Measurements from ENCODE around the gene ITGA11. TPM values are rescaled to one million over a fixed set of nuclear protein-coding genes. Genes with fewer than 3 reads are reported as not detected.

Gene ITGA11
- total RNA-seq, 4 donors from 2014 or later, result 3.3 to 15.8 (median 8.6) TPM

DNA sequence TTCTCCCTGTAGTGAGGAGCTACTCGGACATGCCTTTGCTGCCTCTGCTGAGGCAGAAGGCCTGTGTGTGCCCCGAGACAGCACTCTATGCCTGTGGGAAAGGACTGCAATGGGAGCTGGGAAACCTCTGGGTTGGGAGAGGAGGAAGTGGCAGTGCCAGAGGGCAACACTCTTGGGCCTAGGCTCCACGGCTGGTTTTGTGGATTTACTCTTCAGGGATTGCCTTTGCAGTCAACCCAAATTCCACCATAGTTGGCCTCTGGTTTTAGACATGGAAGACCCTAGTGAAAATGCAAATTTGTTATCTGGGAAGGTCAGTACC, 46.8 kb downstream of the ITGA11 start:
- H3K27me3 ChIP-seq, result peaks cover 0 to 35% (median 0%) of the 10 kb centered on the region in 4 donors
- H3K4me3 ChIP-seq, result no peak overlapping the region
- intact Hi-C loops (cut with DNase I), result no loop called here
- no peak for DNase-seq (ENCODE audit: extremely low spot score)
- no peaks in the 10 kb centered on the region for H3K9me3 ChIP-seq
- peak overlapping the region in 3 of 4 donors; percentile 27 to 36 (median 31) for H3K27ac ChIP-seq (replicated peaks in 1 of 4)
- WGBS, result 90% methylated on average over 3 of the region's 3 CpGs
- TF ChIP-seq EP300 (IDR thresholded peaks at IDR 0.05) (no peak), CTCF (IDR thresholded peaks at IDR 0.05) (no peak), POLR2AphosphoS5 (IDR thresholded peaks at IDR 0.05) (no peak), POLR2A (IDR thresholded peaks at IDR 0.05; ENCODE audit: low read depth) (no peak)
- peaks cover 0 to 14% (median 4%) of the 10 kb centered on the region in 4 donors for H3K4me1 ChIP-seq
- H3K36me3 ChIP-seq, result no peaks in the 10 kb centered on the region

DNA sequence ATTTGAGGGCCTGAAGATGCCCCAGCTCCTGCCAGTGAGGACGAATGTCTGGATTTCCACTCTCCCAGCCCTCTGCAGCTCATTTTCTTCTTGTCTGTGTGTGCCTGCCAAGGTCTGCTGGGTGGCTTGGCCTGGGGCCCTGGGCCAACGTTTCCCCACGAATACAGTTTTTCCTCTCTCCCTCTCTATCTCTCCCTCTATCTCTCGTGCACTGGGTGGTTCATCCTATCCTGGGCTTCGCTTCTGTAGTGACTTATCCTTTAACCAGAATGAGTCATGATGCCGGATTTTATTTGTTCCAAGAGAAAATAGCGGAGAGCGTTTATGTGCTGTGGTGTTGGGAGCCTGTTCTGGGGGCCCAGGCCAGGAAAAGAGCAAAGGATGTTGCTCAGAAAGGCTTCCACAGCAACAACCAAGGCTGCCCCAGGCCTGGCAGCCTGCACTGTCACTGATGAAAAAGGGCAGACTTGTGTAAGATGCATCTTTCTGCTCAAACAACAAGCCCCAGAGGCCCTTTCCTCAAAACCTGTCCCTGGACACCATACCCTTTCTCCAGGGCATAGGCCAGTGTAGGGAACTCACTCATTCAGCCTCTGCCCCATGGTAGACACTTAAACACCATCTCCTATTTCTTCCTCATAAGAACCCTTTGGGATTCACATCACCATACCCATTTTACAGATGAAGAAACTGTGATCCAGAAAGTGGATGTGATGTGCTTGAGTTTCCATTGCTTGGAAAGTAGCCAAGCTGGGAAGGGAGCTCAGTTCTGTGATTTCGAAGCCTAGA, 47.3 kb downstream of the ITGA11 start:
- intact Hi-C loops (cut with DNase I), result no loop called here
- Histone ChIP-seq H3K27me3 (peaks cover 0 to 30% (median 0%) of the 10 kb centered on the region in 4 donors), H3K27ac (replicated peaks in 1 of 4) (peak overlapping the region in 3 of 4 donors; percentile 27 to 36 (median 31)), H3K36me3 (no peaks in the 10 kb centered on the region), H3K4me3 (no peak overlapping the region), H3K9me3 (no peaks in the 10 kb centered on the region), H3K4me1 (peaks cover 0 to 14% (median 5%) of the 10 kb centered on the region in 4 donors)
- DNase-seq (ENCODE audit: extremely low spot score), result peak; percentile 91
- TF ChIP-seq POLR2A (IDR thresholded peaks at IDR 0.05; ENCODE audit: low read depth), result no peak
- no peak for TF ChIP-seq POLR2AphosphoS5 (IDR thresholded peaks at IDR 0.05)
- no peak for TF ChIP-seq CTCF (IDR thresholded peaks at IDR 0.05)
- no peak for TF ChIP-seq EP300 (IDR thresholded peaks at IDR 0.05)
- WGBS, result 61% methylated on average over 9 of the region's 9 CpGs

DNA sequence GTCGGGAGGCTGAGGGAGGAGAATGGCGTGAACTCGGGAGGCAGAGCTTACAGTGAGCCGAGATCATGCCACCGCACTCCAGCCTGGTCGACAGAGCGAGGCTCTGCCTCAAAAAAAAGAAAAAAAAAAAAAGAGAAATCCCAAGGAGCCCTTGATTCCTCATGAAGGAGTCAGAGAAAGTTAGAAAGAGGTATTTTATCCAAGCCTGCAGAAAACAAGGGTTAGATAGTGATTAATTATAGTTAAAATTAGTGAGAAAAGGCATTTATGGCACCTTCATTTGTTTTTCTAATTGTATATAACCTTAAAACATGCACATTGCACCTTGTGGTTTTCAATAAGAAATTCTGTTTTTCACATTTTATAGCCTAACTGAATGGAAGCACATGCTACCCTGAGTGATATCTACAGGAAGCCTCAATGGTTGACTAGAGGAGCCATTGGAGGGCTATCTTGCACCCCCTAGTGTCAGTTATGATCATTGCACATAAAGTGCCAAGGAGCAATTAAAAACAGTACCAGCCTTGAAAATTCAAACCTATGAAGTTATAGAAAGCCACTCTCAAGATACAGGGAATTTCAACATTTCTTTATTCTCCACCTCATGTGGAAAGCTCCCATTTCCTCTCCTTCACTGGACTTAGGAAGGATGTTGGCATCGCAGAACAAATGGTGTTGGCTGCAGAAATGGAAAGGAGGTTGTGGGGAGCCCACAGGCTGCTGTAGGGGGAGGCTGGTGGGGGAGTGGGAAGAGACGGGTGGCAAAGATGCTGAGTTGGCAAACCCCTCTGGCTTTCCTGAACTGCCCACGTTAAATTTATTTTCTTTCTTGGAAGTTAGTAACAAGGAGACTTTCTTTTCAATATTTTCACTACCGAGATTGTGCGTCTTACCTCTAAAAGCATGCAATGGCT, 48.5 kb downstream of the ITGA11 start:
- no peaks in the 10 kb centered on the region for H3K36me3 ChIP-seq
- 91% methylated on average over 12 of the region's 12 CpGs for WGBS
- intact Hi-C loops (cut with DNase I), result loop anchor here (2.0 kb wide), 2 partner anchors 77 to 131 kb away; no protein-coding TSS in a partner anchor
- peaks cover 0 to 18% (median 0%) of the 10 kb centered on the region in 4 donors for H3K27me3 ChIP-seq
- no peak for TF ChIP-seq EP300 (IDR thresholded peaks at IDR 0.05)
- peak; percentile 66 to 77 (median 67) for TF ChIP-seq CTCF (IDR thresholded peaks at IDR 0.05)
- no peak for TF ChIP-seq POLR2A (IDR thresholded peaks at IDR 0.05; ENCODE audit: low read depth)
- no peak for TF ChIP-seq POLR2AphosphoS5 (IDR thresholded peaks at IDR 0.05)
- H3K9me3 ChIP-seq, result no peaks in the 10 kb centered on the region
- H3K27ac ChIP-seq (replicated peaks in 1 of 4), result peak overlapping the region in 1 of 4 donors; percentile 27
- peaks cover 0 to 14% (median 5%) of the 10 kb centered on the region in 4 donors for H3K4me1 ChIP-seq
- H3K4me3 ChIP-seq, result no peak overlapping the region
- DNase-seq (ENCODE audit: extremely low spot score), result peak; percentile 74

GRCh38 chr15:68382286-68383007, 49.5 kb downstream of the ITGA11 start:
- WGBS, result 90% methylated on average over 5 of the region's 5 CpGs
- TF ChIP-seq POLR2AphosphoS5 (IDR thresholded peaks at IDR 0.05), result no peak
- no peak for TF ChIP-seq EP300 (IDR thresholded peaks at IDR 0.05)
- TF ChIP-seq CTCF (IDR thresholded peaks at IDR 0.05), result no peak
- TF ChIP-seq POLR2A (IDR thresholded peaks at IDR 0.05; ENCODE audit: low read depth), result no peak
- Histone ChIP-seq H3K4me3 (no peak overlapping the region), H3K27ac (replicated peaks in 1 of 4) (no peak overlapping the region), H3K36me3 (no peaks in the 10 kb centered on the region), H3K4me1 (peaks cover 0 to 14% (median 5%) of the 10 kb centered on the region in 4 donors), H3K9me3 (no peaks in the 10 kb centered on the region), H3K27me3 (peaks cover 0 to 8% (median 0%) of the 10 kb centered on the region in 4 donors)
- DNase-seq (ENCODE audit: extremely low spot score), result peak; percentile 45
- intact Hi-C loops (cut with DNase I), result loop anchor here (2.0 kb wide), 2 partner anchors 76 to 130 kb away; no protein-coding TSS in a partner anchor
